HEK293T (cell line): ENCODE measurements around the gene KIAA0513.

ENCODE experiments used
- ARNT ChIP-seq: fragments of 450-650 bp; IDR thresholded peaks from 2 replicates; pipeline ENCODE4 v1.6.1; 2017; ENCODE audit warnings: mild to moderate bottlenecking
- ELF4 ChIP-seq: fragments of 450-650 bp; IDR thresholded peaks from 2 replicates; pipeline ENCODE4 v1.6.1; 2017; ENCODE audit warnings: antibody characterized with exemption
- HDGF ChIP-seq: fragments of 450-650 bp; IDR thresholded peaks from 2 replicates; pipeline ENCODE4 v1.6.1; 2017; ENCODE audit warnings: antibody characterized with exemption, borderline replicate concordance
- L3MBTL2 ChIP-seq: fragments of 450-650 bp; conservative IDR thresholded peaks from 2 replicates; pipeline ENCODE4 v1.6.1; 2016; ENCODE audit warnings: mild to moderate bottlenecking
- SP1 ChIP-seq: fragments of 450-650 bp; IDR thresholded peaks from 2 replicates; pipeline ENCODE4 v1.6.1; 2017
- SUZ12 ChIP-seq: fragments of 450-650 bp; IDR thresholded peaks from 2 replicates; pipeline ENCODE4 v1.6.1; 2016; ENCODE audit warnings: mild to moderate bottlenecking
- TARDBP ChIP-seq: fragments of 450-650 bp; IDR thresholded peaks from 2 replicates; pipeline ENCODE4 v1.6.1; 2016
- TF ChIP-seq, protein P1 (sequence below): fragments of 450-650 bp; IDR thresholded peaks from 2 replicates; pipeline ENCODE4 v1.6.1; 2016

GRCh38 chr16:84982434-84982833 lies 45.2 kb upstream of the KIAA0513 start:
- TF ChIP-seq SUZ12 = no peak
- no peak for TF ChIP-seq ARNT
- no peak for TF ChIP-seq SP1
- no peak for TF ChIP-seq ELF4
- TF ChIP-seq HDGF = no peak
- no peak for TF ChIP-seq L3MBTL2
- TF ChIP-seq TARDBP = no peak
- TF ChIP-seq, protein P1, sequence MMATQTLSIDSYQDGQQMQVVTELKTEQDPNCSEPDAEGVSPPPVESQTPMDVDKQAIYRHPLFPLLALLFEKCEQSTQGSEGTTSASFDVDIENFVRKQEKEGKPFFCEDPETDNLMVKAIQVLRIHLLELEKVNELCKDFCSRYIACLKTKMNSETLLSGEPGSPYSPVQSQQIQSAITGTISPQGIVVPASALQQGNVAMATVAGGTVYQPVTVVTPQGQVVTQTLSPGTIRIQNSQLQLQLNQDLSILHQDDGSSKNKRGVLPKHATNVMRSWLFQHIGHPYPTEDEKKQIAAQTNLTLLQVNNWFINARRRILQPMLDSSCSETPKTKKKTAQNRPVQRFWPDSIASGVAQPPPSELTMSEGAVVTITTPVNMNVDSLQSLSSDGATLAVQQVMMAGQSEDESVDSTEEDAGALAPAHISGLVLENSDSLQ = no peak
